LNCaP clone FGC (cell line): Measurements from ENCODE around the gene SLC35B2.

ENCODE experiments used
- DNase-seq: peaks from one replicate; pipeline ENCODE4 v3.0.0-alpha.2; 2011; ENCODE audit warnings: low read depth
- H3K4me3 ChIP-seq: 2 replicates; pipeline ENCODE4 v1.5.1; 2011; ENCODE audit warnings: mild to moderate bottlenecking, low read depth, low read length, control low read depth
- CTCF ChIP-seq: IDR thresholded peaks from 2 replicates; pipeline ENCODE4 v1.5.1; 2012; ENCODE audit warnings: mild to moderate bottlenecking; ENCODE audit not compliant: control insufficient read depth, insufficient read depth; ENCODE audit errors: extremely low read depth

Gene SLC35B2

GRCh38 chr6:44285552-44286284 lies 28.4 kb upstream of the SLC35B2 start:
- no peak overlapping the region for H3K4me3 ChIP-seq
- TF ChIP-seq CTCF: no peak
- no peak for DNase-seq

GRCh38 chr6:44284867-44285266 lies 27.5 kb upstream of the SLC35B2 start:
- DNase-seq: no peak
- no peak overlapping the region for H3K4me3 ChIP-seq
- TF ChIP-seq CTCF: no peak

GRCh38 chr6:44284121-44284520 lies 26.8 kb upstream of the SLC35B2 start:
- no peak for DNase-seq
- no peak overlapping the region for H3K4me3 ChIP-seq
- no peak for TF ChIP-seq CTCF

- DNase-seq: no peak
These were observed 21.7 kb upstream of the SLC35B2 start for GRCh38 chr6:44278774-44279697.

GRCh38 chr6:44278315-44278714 lies 21.0 kb upstream of the SLC35B2 start:
- DNase-seq: no peak
- H3K4me3 ChIP-seq: no peak overlapping the region
- TF ChIP-seq CTCF: no peak

More at GRCh38 chr6:44278774-44279697, 21.7 kb upstream of the SLC35B2 start:
- TF ChIP-seq CTCF: no peak
- H3K4me3 ChIP-seq: no peak overlapping the region

GRCh38 chr6:44277763-44278162 lies 20.4 kb upstream of the SLC35B2 start:
- no peak for DNase-seq
- no peak for TF ChIP-seq CTCF
- no peak overlapping the region for H3K4me3 ChIP-seq
